ENCODE results near the gene DDX49. TPM values are rescaled to one million over a fixed set of nuclear protein-coding genes. Genes with fewer than 3 reads are reported as not detected.
A peak's percentile ranks its signal among the peaks of the same experiment; 100 is the strongest.

Gene DDX49, protein sequence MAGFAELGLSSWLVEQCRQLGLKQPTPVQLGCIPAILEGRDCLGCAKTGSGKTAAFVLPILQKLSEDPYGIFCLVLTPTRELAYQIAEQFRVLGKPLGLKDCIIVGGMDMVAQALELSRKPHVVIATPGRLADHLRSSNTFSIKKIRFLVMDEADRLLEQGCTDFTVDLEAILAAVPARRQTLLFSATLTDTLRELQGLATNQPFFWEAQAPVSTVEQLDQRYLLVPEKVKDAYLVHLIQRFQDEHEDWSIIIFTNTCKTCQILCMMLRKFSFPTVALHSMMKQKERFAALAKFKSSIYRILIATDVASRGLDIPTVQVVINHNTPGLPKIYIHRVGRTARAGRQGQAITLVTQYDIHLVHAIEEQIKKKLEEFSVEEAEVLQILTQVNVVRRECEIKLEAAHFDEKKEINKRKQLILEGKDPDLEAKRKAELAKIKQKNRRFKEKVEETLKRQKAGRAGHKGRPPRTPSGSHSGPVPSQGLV
- 46.3 and 56.3 TPM in 2 replicates for total RNA-seq

DNA sequence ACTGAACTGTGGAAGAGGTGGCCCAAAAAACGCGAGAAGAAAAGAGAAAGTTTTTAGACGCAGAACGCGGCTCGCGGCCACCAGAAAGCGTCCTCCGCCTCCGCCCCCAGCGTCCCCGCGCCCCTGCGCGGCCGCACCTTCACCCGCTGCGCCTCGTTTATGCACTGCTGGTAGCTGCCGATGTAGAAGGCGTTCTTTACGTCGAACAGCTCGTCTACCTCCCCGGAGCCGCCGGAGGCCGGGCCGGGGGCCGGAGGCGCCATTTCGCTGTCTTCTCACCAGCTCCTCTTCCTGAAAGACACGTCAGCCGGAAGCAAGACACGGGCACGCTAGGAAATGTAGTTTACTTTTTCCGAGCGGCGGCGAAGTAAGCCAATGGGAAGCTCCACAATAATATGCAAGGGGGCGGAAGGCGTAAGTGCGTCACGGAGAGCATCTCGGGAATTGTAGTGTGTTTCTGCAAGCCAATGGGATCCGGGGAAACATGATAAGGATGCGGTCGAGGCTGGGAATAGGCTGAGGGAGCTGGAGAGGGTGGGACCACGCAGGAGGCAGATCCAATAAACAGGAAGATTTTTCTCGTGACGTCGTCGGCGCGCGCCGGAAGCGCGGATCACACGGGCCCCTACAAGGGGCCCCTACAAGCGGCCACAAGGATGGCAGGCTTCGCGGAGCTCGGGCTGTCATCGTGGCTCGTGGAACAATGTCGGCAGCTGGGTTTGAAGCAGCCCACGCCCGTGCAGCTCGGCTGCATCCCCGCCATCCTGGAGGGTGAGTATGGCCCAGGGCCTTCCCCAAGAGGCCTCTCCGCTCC lies at the start of gene DDX49, which contains the start of gene COPE:
Gene DDX49 (plus strand): TSS at position 630 of the 814 bp plus-strand sequence. CDS start 27 bp downstream, at position 657.
Gene COPE (minus strand): TSS at position 302 of the 814 bp plus-strand sequence. CDS start 39 bp downstream, at position 263.
- DNase-seq (ENCODE audit: extremely low read depth, low read depth, low spot score), result peak; percentile 96

DNA sequence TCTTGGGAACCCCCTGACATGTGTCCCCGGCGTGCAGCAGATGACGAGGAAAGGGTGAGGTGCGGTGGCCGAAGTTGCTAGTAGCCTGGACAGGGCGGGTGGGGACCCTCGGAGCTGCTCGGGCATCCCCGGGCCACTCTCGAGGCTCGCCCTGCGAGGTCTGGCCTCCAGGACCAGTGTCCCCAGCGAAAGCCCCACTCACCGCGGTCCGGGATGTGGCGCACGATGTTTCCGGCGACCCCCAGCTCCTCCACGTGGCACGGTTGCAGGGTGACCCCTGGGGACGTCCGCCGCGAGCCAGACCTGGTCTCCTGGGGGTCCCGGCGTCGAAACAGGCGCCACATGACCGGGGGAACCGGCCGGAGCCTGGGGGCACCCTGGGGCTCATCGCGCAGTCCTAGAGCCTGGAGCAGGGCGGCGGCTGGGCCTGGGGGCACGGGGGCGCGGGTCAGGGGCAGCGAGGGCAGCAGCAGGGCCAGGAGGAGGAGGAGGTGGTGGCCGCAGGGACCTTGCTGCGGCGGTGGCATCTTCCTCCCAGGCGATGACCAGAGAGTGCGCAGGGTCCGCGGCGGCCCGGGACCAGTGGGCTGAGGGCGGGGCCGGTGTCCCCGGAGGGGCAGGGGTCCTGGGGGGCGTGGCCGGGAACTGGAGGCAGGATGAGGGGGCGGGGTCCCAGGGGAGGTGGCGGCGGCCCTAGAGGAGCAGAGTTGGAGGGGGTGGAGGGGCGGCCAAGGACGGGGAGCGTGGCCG lies 49.6 kb upstream of the DDX49 start:
- DNase-seq (ENCODE audit: extremely low read depth, low read depth, low spot score), result no peak

DNA sequence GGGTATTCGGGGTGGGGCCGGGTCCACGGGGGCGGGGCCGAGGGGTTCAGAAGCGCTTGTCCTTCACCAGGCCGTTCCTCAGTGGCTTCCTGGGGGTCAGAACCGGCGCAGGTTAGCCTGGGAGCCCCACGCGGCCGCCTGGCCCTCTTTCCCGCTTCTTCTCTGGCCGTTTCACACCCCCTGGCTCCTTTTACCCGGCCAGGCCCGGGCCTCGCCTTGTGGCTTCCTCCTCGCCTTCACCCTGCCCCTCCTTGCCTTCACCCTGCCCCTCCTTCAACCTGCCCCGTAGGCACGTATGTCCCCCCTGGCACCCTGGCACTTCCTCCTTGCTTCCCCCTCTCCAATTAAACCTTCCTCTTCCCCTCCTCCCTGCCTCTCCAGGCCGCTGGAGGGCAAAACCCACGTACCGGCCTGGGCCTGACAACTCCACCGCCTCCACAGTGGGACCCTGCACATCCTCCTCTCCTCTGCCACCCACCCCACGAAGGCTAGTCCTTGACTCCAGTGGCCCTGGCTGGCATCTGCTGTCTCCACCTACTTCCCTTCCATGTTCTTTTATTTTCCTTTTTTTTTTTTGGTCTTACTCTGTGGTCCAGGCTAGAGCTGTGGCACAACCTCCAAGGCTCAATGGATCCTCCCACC lies 48.9 kb upstream of the DDX49 start:
- no peak for DNase-seq (ENCODE audit: extremely low read depth, low read depth, low spot score)

DNA sequence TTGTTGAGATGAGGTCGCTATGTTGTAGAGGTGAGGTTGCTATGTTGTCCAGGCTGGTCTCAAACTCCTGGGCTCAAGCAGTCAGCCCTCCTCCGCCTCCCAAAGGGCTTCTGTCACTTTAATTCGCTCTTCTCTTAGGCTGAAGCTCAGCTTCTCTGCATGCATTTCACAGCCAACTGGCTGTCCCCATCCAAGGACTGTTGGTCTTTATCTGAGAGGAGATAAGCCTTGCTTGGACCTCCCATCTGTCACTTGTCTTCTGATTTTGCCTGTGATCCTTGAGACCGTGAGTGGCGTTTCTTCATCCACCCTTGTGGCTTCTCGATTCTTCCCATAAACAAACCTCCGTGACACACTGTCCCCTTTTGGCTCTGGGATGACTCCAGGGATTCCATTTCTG lies 48.0 kb upstream of the DDX49 start:
- DNase-seq (ENCODE audit: extremely low read depth, low read depth, low spot score), result no peak

DNA sequence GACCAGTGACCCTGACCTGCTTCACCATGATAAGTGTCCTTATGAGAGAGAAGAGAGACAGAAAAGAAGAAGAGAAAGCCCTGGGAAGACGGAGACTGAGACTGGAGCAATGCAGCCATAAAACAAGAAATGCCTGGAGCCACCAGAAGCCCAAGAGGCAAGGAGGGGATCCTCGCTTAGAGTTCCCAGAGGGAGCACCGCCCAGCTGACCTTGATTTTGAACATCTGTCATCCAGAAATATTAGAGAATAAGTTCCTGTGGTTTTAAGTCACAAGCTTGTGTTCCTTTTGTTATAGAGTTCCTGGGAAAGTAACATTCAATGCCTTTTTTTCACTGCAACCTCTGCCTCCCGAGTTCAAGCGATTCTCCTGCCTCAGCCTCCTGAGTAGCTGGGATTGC lies 43.8 kb upstream of the DDX49 start:
- no peak for DNase-seq (ENCODE audit: extremely low read depth, low read depth, low spot score)

DNA sequence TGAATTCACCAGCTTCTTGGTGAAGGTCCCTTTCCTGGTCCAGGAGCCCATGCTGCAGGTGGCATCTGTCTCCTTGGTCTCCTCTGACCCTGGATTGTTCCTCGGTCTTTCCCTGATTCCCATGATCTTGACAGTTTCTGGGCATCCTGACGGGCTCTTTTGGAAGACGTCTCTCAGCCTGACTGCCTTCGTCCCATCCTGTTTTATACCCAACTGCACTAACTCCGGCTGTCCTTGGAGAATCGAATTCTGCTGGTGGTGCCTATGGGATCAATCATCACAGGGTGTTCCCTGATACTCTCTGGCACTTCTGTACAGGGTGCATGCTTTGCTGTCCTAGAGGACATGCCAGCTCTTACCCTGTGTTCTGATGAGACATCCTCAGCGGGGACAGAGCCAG lies 42.6 kb upstream of the DDX49 start:
- no peak for DNase-seq (ENCODE audit: extremely low read depth, low read depth, low spot score)

DNA sequence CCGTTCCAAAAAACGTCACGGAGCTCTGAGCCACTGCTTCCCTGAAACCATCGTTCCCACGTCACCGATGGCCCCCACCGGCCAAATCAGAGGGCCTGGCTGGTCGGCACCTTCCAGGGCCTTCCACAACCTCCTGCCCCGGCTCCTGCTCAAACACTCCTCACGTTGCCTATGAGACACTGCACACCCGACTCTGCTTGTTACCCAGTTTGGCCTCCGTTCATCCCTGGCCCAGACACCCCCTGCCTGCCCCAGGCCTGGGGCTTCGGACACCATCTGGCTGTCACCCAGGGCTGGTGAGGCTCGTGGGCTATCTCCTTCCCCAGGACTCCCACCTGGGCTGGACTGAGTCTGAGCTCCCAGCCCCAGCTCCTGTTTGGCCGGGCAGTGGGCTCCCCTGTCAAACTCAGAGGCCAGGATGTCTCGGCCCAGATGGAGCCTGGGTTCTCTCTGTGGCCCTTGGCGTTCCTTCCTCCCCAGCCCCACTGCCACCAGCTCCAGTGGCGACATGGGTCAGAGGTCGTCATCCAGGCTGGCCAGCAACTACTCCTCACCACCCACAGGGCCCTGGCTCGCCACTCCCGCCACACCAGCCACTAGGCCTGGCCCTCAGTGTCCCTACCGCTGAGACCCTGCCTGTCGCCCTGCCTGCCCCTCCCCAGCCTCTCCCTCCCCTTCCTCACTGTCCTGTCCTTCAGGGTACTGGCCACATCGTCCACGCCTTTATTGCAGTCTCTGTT lies 41.3 kb upstream of the DDX49 start:
- DNase-seq (ENCODE audit: extremely low read depth, low read depth, low spot score), result no peak

DNA sequence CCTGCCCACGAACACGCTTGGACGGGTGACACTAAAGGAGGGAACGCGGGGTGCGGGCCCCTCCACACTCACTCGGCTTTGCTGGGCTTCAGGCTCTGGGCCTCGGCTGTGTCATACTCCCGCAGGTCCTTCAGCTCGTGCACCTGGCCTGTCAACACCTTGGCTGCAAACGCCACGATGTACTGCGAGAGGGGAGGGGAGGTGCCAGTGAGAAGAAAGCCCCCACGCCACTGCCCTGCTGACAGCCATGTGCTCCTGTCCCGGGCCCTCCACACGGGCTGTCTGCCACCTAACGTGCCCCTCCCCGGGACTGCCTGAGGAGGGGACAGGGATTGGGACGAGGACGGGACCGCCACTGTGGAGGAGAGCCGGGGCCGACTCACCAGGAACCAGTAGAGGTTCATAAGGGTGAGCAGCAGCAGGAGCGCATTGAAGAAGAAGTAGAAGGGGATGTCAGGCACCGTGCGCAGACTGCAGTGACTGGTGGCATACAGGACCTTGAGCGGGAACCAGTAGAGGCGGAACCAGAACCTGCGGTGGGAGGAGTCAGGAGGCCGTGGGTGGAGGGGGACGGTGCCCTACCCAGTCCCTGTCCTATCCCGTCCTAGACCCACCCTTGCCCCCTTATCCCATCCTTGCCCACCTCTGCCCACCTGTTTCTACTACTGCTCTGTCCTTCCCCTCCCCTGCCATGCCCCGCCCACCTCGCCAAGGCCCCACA lies 40.5 kb upstream of the DDX49 start:
- DNase-seq (ENCODE audit: extremely low read depth, low read depth, low spot score), result no peak

DNA sequence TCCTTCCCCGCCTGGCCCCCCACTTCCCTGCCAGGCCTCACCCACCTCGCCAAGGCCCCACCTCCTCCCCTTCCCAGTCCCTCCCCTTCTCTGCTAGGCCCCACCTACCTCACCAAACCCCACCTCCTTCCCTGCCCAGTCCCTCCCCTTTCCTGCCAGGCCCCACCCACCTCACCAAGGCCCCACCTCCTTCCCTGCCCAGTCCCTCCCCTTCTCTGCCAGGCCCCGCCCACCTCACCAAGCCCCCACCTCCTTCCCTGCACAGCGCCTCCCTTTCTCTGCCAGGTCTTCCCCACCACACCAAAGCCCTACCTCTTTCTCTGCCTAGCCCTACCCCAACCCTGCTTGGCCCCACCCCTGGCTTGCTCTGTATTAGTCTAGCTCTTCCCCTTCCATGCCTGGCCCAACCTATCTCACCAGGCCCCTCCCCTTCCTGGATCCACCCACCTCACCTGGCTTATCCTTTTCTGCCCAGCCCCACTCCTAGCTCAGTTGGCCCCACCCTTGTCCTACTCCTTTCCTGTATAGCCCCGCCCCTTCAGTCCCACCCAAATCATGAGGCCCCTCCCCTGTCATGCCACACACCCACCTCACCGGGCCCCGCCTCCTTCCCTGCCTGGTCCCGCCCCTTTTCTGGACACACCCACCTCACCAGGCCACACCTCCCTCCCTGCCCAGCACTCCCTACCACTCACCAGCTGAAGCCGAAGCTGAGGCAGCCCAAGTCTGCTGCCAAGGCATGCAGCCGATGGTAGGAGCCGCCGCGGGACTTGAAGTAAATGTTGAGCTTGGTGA lies 39.7 kb upstream of the DDX49 start:
- DNase-seq (ENCODE audit: extremely low read depth, low read depth, low spot score), result no peak

DNA sequence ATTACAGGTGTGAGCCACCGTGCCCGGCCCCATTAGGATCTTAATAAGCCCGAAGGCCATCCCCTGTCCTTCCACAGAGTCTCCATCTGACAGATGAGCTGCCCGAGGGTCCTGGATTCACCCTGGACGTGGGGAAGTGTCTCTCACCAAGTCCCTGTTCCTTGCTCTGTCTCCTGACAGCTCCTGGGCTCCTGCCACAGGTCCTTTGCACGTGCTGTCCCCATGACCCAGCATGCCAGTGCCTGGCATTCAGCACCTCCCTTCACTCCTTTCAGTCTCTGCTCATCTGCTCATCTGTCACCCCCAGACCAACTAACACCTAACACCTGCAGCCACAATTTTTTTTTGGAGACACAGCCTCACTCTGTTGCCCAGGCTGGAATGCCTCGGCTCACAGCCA lies 38.0 kb upstream of the DDX49 start:
- DNase-seq (ENCODE audit: extremely low read depth, low read depth, low spot score), result no peak

DNA sequence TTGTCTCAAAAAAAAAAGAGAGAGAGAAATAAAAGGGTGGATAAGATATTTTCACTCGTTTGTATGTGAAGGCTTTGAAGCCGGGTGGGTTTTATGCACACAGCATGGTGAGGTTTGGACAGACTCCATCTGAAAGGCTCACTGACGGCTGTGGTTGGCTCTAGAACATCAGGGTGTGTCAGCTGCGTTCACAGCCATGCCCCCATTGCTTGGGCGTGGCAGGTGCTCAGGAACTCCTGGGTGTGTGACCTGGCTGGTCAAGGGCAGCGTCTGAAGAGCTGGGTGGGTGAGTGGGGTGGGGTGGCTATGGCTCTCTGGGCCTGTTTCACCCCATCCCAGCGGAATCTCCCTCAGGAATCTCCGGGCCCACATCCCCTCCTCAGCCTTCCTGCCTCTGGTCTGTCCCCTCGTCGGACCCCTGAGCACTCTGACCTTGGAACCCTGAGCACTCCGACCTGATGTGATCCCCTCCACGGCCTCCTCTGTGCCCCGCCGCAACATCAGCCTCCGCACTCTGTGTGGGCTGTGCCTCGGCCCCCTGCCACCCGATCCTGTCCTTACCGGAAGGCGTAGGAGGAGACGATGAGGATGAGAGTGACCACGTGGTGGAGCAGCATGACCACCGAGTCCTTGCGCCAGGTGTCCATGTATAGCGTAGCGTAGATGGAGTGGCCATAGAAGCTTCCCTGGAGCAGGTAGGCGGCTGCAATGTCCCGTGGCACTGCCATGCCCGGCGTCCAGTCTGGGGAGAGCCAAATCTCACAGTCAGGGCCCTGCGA lies 35.8 kb upstream of the DDX49 start:
- no peak for DNase-seq (ENCODE audit: extremely low read depth, low read depth, low spot score)

DNA sequence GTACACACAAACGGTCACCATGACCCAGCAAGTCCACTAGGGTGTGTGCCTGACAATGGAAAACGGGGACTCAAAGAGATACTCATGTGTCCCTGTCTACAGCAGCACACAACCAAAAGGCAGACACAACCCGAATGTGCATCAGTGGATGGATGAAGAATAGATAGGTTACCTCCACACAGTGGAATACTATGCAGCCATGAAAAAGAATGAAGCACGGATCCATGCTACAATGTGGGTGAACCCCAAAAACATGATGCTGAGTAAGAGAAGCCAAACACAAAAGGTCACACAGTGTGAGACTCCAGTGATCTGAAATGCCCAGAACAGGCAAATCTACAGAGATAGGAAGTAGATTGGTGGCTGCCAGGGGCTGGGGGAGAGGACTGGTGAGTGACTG lies 32.5 kb upstream of the DDX49 start:
- DNase-seq (ENCODE audit: extremely low read depth, low read depth, low spot score), result no peak

DNA sequence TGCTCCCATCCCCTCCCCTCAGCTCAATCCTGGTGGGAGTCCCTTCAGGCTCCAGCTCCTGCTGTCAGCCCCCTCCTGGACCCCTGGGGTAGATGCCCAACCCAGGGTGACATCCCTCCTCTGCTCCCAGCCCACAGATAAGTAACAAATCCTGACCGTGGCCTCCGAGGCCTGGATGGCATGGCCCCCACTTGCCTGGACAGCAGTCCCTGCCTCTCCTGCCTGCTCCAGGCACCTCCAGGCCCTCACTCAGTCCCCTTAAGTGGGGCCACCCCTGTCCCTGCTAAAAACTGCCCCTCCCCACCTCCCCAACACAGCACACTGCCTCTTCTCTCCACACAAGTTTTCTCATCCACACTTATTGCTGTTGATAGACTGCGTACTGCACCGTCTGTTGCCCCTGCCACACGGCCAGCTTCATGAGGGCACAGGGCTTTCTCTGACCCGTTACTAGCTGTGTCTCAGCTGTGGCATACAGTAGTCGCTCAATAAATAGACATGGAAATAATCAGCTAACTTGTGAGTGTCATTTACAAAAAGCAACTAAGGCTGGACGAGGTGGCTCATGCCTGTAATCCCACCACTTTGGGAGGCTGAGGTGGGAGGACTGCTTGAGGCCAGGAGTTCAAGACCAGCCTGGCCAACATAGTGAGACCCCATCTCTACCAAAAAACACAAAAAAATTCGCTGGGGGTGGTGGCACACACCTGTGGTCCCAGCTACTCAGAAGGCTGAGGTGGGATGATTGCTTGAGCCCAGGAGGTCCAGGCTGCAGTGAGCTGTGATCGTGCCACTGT lies 29.4 kb upstream of the DDX49 start:
- no peak for DNase-seq (ENCODE audit: extremely low read depth, low read depth, low spot score)

DNA sequence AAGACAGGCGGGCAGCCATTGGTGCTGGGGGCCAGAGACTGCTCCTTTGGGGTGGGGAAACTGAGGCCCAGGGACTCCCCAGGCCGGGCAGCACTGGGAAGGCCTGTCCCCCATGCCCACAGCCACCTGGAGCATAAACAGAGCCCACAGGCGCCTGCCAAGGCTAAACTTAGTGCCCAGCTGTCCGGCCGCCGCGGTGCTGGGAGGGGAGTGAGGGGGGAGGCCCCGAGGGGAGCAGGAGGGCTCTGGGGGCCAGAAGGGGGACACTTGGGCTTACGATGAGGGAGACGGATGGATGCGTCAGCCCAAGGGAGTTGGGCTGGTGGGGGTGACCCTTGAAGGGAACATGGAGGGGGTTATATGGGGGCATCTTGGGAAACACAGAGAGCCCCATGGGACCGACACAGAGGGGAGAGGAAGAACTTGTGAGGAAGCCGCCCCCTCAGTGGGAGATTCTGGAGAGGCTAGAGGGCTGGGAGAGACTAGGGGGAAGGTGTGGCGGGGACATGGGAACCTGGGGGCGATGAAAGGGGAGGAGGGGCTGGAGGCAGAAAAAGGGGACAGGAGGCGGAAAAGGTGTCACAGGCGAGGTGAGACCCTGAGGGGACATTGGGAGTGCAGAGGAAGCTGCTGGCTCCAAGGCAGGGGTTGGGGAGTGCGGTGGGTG lies 25.8 kb upstream of the DDX49 start:
- no peak for DNase-seq (ENCODE audit: extremely low read depth, low read depth, low spot score)

DNA sequence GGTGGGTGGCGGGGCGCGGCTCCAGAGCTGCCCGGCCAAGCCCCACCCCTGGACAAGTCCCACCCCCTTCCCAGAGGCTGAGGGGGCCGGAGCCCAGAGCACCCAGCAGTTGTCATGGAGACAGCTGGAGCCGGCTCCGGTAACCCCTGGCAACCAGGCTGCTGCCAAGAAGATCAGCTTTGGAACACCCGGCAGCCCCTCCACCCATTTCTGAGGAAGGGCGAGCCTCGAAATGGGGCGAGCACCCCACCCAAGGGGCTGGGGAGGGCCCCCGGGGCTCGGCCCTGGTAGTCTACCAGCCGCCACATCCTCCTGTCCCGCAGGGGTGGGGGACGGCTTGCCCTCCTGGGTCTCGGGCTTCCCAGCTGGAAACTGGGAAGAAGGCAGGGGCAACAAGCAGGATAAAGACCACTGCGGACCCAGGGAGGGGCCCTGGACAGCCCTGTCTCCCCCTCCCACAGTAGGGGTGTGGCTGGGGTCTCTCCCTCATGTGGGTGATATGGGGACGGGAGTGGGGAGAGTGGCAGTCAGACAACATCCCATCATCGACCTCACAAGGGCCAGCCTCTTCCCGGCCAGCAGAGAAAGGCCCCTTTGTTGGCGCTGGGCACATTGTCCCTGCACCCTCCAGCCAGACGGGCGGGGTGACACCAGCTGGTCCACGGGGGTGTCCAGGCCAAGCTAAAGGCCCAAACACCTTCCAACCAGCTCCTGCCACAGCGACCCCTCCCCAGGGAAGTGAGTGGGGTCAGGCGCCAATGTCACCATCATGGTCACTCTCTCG lies 25.1 kb upstream of the DDX49 start:
- no peak for DNase-seq (ENCODE audit: extremely low read depth, low read depth, low spot score)

Data from glomerular endothelial cell (primary cell).